Upper lobe of left lung (tissue), 6 donors: Measurements from ENCODE around the gene KRT31. TPM values are rescaled to one million over a fixed set of nuclear protein-coding genes. Genes with fewer than 3 reads are reported as not detected.
"Not testable (repeated sequence)": the region's sequence is repeated elsewhere in the genome, so short reads cannot be mapped to it uniquely, and the experiment has no call there.

Source experiments
- ATAC-seq, 2 donors: fragments of 200-7000 bp; cut with Tn5 transposase; one replicate each; pipeline ENCODE4 v1.9.1; 2022; ENCODE audit warnings: mild to moderate bottlenecking in 2 of 2, moderate library complexity in 2 of 2; ENCODE audit not compliant: low FRiP score in 2 of 2
- DNase-seq, 2 donors: peaks; one replicate each; pipeline ENCODE4 v3.0.0-alpha.2; 2019 to 2020
- H3K27ac ChIP-seq, 4 donors: fragments of 200-600 bp; sonication (generic); one replicate each; pipeline ENCODE4 v1.5.1; 2016 to 2019
- H3K27me3 ChIP-seq, 4 donors: fragments of 200-600 bp; sonication (generic); one replicate each; pipeline ENCODE4 v1.5.1; 2017 to 2019
- H3K36me3 ChIP-seq, 4 donors: fragments of 200-600 bp; sonication (generic); one replicate each; pipeline ENCODE4 v1.5.1; 2016 to 2019
- H3K4me1 ChIP-seq, 4 donors: fragments of 200-600 bp; sonication (generic); one replicate each; pipeline ENCODE4 v1.5.1; 2018 to 2019
- H3K4me3 ChIP-seq, 4 donors: fragments of 200-600 bp; sonication (generic); one replicate each; pipeline ENCODE4 v1.5.1; 2017 to 2019; ENCODE audit warnings: mild to moderate bottlenecking in 2 of 4, moderate library complexity in 1 of 4
- H3K9me3 ChIP-seq, 4 donors: fragments of 200-600 bp; sonication (generic); one replicate each; pipeline ENCODE4 v1.5.1; 2018 to 2019
- EP300 ChIP-seq, 4 donors: sonication (generic); formaldehyde crosslinking; IDR thresholded peaks; one replicate each; pipeline ENCODE4 v1.5.1; 2017; ENCODE audit warnings: antibody characterized with exemption in 4 of 4, control low read depth in 2 of 4
- POLR2A ChIP-seq, 4 donors: fragments of 450-650 bp; IDR thresholded peaks; one replicate each; pipeline ENCODE4 v1.5.1; 2016 to 2017; ENCODE audit warnings: antibody characterized with exemption in 4 of 4, mild to moderate bottlenecking in 2 of 4
- POLR2AphosphoS5 ChIP-seq, 2 donors: sonication (generic); formaldehyde crosslinking; IDR thresholded peaks; one replicate each; pipeline ENCODE4 v1.5.1; 2017; ENCODE audit warnings: antibody characterized with exemption in 2 of 2
- WGBS, 2 donors: methylation state at CpG; one replicate each; pipeline ENCODE4 v1.1.5; 2017 to 2018; 5-methylcytosine and 5-hydroxymethylcytosine counted together
- total RNA-seq, 6 donors: library from RNA; depleted of rRNA in 4 of 6; stranded (reverse); fragments of >200 nt in 4 of 6; gene quantifications; one replicate each; pipeline versions ENCODE4 v1.1.0 to v1.2.1, GENCODE V29; 2016 to 2021
- TF ChIP-seq, protein P1 (sequence below), 6 experiments: fragments of 450-650 bp in 4 of 6; fragments of 200-600 bp in 2 of 6; sonication (generic) in 2 of 6; IDR thresholded peaks; one replicate each; pipeline ENCODE4 v1.5.1; 2016 to 2019; ENCODE audit warnings: antibody characterized with exemption in 6 of 6
- donor health status: DM: no; HTN: no; CAD: no; lungs with moderate emphysema.
- donor health status: DM: no; HTN: yes; CAD: no; lungs with severe emphysema.

The KRT31 gene
- total RNA-seq, 6 donors from 2014 or later, result not detected

DNA sequence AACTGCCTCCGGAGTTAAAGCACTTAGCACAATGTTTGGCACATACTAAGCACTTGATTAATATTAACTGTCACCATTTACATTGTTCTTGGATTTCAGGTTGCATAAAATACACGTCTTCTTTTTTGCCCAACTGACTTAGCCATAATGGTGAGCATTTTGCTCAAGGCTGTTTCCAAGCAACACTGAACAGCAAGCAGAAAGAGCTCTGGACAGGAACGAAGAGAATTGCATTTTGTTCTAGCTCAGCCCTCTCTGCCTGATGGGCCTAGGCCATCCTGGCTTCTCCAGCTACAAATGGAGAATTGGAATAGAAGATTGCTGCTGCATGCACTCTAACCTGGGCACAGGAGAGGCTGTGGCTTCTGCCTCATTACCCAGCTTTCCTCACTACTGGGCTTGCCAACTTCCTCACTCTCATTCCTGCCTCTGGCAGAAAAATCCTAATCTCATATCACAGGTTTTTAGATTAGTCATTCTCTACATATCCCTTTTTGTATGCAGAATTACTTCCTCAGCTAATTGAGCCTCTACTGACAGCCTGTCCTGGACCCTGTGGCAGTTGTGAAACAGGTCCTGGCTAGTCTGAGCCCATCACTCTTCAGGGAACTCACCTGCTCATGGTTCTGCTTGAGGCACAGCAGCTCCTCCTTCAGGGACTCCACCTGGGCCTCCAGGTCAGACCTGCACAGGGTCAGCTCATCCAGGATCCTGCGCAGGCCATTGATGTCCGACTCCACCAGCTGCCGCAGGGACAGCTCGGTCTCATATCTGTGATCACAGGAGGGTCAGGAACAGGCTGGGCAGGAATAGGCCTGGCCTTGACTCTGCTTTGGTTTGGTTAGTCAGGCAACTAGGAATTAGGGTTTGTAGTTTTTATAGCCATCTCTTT, 49.3 kb downstream of the KRT31 start:
- no peaks in the 10 kb centered on the region for H3K9me3 ChIP-seq
- no peak overlapping the region for H3K4me3 ChIP-seq
- WGBS, 2 donors, result 72 to 79% methylated on average over 4 to 7 of the region's 7 CpGs
- ATAC-seq (no peak), DNase-seq (no peak)
- H3K27ac ChIP-seq, result no peak overlapping the region
- H3K36me3 ChIP-seq, result no peaks in the 10 kb centered on the region
- TF ChIP-seq POLR2AphosphoS5 (IDR thresholded peaks at IDR 0.05) (no peak), EP300 (IDR thresholded peaks at IDR 0.05) (no peak), POLR2A (IDR thresholded peaks at IDR 0.05) (no peak)
- TF ChIP-seq, protein P1, sequence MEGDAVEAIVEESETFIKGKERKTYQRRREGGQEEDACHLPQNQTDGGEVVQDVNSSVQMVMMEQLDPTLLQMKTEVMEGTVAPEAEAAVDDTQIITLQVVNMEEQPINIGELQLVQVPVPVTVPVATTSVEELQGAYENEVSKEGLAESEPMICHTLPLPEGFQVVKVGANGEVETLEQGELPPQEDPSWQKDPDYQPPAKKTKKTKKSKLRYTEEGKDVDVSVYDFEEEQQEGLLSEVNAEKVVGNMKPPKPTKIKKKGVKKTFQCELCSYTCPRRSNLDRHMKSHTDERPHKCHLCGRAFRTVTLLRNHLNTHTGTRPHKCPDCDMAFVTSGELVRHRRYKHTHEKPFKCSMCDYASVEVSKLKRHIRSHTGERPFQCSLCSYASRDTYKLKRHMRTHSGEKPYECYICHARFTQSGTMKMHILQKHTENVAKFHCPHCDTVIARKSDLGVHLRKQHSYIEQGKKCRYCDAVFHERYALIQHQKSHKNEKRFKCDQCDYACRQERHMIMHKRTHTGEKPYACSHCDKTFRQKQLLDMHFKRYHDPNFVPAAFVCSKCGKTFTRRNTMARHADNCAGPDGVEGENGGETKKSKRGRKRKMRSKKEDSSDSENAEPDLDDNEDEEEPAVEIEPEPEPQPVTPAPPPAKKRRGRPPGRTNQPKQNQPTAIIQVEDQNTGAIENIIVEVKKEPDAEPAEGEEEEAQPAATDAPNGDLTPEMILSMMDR (IDR thresholded peaks at IDR 0.05), result no peak
- no peaks in the 10 kb centered on the region for H3K4me1 ChIP-seq
- no peaks in the 10 kb centered on the region for H3K27me3 ChIP-seq

DNA sequence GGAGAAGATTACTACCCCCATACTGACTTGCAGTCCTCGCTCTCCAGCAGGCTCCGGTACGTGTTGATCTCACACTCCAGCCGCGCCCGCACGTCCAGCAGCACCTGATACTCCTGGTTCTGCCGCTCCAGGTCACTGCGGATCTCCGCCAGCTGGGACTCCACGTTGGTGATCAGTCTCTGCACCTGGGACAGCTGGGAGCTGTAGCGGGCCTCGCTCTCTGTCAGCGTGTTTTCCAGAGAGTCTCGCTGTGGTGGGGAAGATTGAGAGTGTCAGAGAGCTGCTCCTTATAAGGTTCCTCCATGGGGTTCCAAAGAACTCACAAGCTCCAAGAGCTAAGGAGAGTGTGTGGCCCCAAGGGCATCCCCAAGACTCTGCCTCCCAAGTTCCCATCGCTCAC, 51.0 kb downstream of the KRT31 start:
- not testable (repeated sequence) for H3K4me3 ChIP-seq, H3K27ac ChIP-seq, ATAC-seq, H3K9me3 ChIP-seq, H3K4me1 ChIP-seq, DNase-seq, H3K36me3 ChIP-seq, H3K27me3 ChIP-seq
- WGBS, 2 donors, result 89 to 93% methylated on average over 15 to 16 of the region's 16 CpGs

DNA sequence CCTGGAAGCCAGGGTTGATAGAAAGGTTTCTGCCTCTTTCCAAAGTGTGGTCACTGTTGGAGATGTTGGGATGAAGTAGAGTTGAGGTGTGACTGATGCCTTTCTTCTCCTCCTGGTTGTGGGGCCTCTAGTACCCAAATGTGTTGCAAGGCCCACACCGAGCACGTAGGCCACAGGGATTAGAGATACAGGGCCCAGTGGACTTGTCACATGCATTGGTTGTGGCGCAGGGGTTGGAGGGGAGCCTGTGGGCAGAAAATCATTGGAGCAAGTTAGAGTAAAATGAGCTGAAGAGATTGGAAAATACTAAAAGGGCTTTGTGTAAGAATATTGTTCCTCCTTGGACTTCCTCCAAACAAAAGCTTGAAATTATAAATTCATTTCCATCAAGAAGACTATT, 51.4 kb downstream of the KRT31 start:
- Histone ChIP-seq H3K4me3 (no peak overlapping the region), H3K36me3 (no peaks in the 10 kb centered on the region), H3K9me3 (peaks cover 0 to 6% (median 0%) of the 10 kb centered on the region in 4 donors), H3K4me1 (no peaks in the 10 kb centered on the region), H3K27me3 (no peaks in the 10 kb centered on the region), H3K27ac (no peak overlapping the region)
- DNase-seq (no peak), ATAC-seq (no peak)
- WGBS, 2 donors, result 93 to 100% methylated on average over 3 of the region's 3 CpGs
- TF ChIP-seq POLR2A (IDR thresholded peaks at IDR 0.05), result no peak
- no peak for TF ChIP-seq POLR2AphosphoS5 (IDR thresholded peaks at IDR 0.05)

Other genes with a start within 250 kb of the KRT31 start
- not detected for gene KRTAP4-5, start 247.8 kb downstream of the KRT31 start, total RNA-seq
- not detected for gene KRTAP4-4, start 236.9 kb downstream of the KRT31 start, total RNA-seq
- gene KRTAP4-3, start 229.4 kb downstream of the KRT31 start, total RNA-seq, result not detected
- gene KRTAP4-2, start 219.4 kb downstream of the KRT31 start, total RNA-seq, result not detected
- gene KRTAP4-1, start 212.7 kb downstream of the KRT31 start, total RNA-seq, result not detected
- not detected for gene KRTAP9-1, start 207.7 kb downstream of the KRT31 start, total RNA-seq
- not detected for gene KRTAP9-2, start 171.0 kb downstream of the KRT31 start, total RNA-seq
- gene KRTAP9-3, start 165.2 kb downstream of the KRT31 start, total RNA-seq, result not detected
- not detected for gene KRTAP9-8, start 159.6 kb downstream of the KRT31 start, total RNA-seq
- not detected for gene KRTAP9-4, start 147.9 kb downstream of the KRT31 start, total RNA-seq
- gene KRTAP9-9, start 142.2 kb downstream of the KRT31 start, total RNA-seq, result not detected
- not detected for gene KRTAP9-6, start 132.2 kb downstream of the KRT31 start, total RNA-seq
- gene KRTAP9-7, start 121.9 kb downstream of the KRT31 start, total RNA-seq, result not detected
- gene KRTAP29-1, start 94.8 kb downstream of the KRT31 start, total RNA-seq, result not detected
- gene KRTAP16-1, start 88.3 kb downstream of the KRT31 start, total RNA-seq, result not detected
- gene KRTAP17-1, start 81.9 kb downstream of the KRT31 start, total RNA-seq, result not detected
- gene KRT33A, start 46.8 kb downstream of the KRT31 start, total RNA-seq, result not detected
- not detected for gene KRT33B, start 27.8 kb downstream of the KRT31 start, total RNA-seq
- gene KRT34, start 15.3 kb downstream of the KRT31 start, total RNA-seq, result not detected
- gene KRT37, start 27.0 kb upstream of the KRT31 start, total RNA-seq, result not detected
- not detected for gene KRT38, start 43.4 kb upstream of the KRT31 start, total RNA-seq
- not detected for gene KRT32, start 69.8 kb upstream of the KRT31 start, total RNA-seq
- not detected for gene KRT35, start 83.5 kb upstream of the KRT31 start, total RNA-seq
- not detected for gene KRT36, start 92.3 kb upstream of the KRT31 start, total RNA-seq
- 10 to 100 TPM in 1 of 6 donors, 1 to 10 TPM in 5; 1.0 to 12.1 (median 7.2) TPM for gene KRT13, start 108.0 kb upstream of the KRT31 start, total RNA-seq
- gene KRT15, start 121.3 kb upstream of the KRT31 start, total RNA-seq, result 10 to 100 TPM; 10.5 to 57.9 (median 19.2) TPM
- 1,000 to 10,000 TPM in 1 of 6 donors, 100 to 1,000 TPM in 5; 235 to 1,101 (median 666) TPM for gene KRT19, start 130.7 kb upstream of the KRT31 start, total RNA-seq
- gene KRT9, start 174.5 kb upstream of the KRT31 start, total RNA-seq, result not detected
- gene KRT14, start 189.3 kb upstream of the KRT31 start, total RNA-seq, result not detected
- not detected for gene KRT16, start 215.2 kb upstream of the KRT31 start, total RNA-seq
- 10 to 100 TPM in 4 of 6 donors, 1 to 10 TPM in 1, under 1 TPM in 1; 0.78 to 33.3 (median 18.0) TPM for gene KRT17, start 227.0 kb upstream of the KRT31 start, total RNA-seq